SU-DHL-6 (cell line): ENCODE results near the gene ERAS.
A peak's percentile ranks its signal among the peaks of the same experiment; 100 is the strongest.

Experiments
- H2AFZ ChIP-seq: fragments of 200-600 bp; sonication (generic); 2 replicates; pipeline ENCODE4 v1.6.1; 2014; ENCODE audit warnings: low read depth, mild to moderate bottlenecking, moderate library complexity, mixed read lengths, antibody characterized with exemption, low read length; ENCODE audit not compliant: severe bottlenecking
- H3F3A ChIP-seq: fragments of 200-600 bp; shearing (Covaris generic); 2 replicates; pipeline ENCODE4 v1.6.0; 2016; ENCODE audit warnings: antibody characterized with exemption, mild to moderate bottlenecking; ENCODE audit not compliant: insufficient read depth
- H3K27ac ChIP-seq: fragments of 200-600 bp; sonication (generic); 2 replicates; pipeline ENCODE4 v1.5.1; 2016; ENCODE audit warnings: low read depth, mild to moderate bottlenecking, low read length, moderate library complexity, mixed read lengths
- H3K27me3 ChIP-seq: fragments of 200-600 bp; sonication (generic), shearing (Covaris generic); 2 replicates; pipeline ENCODE4 v1.6.0; 2014; ENCODE audit warnings: mild to moderate bottlenecking, low read length
- H3K36me3 ChIP-seq: fragments of 200-600 bp; sonication (generic); 2 replicates; pipeline ENCODE4 v1.6.1; 2014; ENCODE audit warnings: mild to moderate bottlenecking, low read length, mixed read lengths
- H3K4me2 ChIP-seq: fragments of 300-600, 200-600 bp; shearing (Covaris generic), sonication (generic); 2 replicates; pipeline ENCODE4 v1.6.0; 2014; ENCODE audit warnings: low read length, low read depth, mild to moderate bottlenecking; ENCODE audit not compliant: poor library complexity, severe bottlenecking
- H3K4me3 ChIP-seq: fragments of 200-600 bp; sonication (generic); 2 replicates; pipeline ENCODE4 v1.5.1; 2014; ENCODE audit warnings: antibody characterized with exemption, low read length, mild to moderate bottlenecking, mixed read lengths; ENCODE audit not compliant: insufficient read depth, poor library complexity, severe bottlenecking
- H3K79me2 ChIP-seq: fragments of 200-600 bp; sonication (generic); 2 replicates; pipeline ENCODE4 v1.6.1; 2014; ENCODE audit warnings: mild to moderate bottlenecking, low read length, moderate library complexity; ENCODE audit not compliant: insufficient read depth
- H3K9ac ChIP-seq: fragments of 200-600 bp; sonication (generic); 2 replicates; pipeline ENCODE4 v1.7.0; 2014; ENCODE audit warnings: mild to moderate bottlenecking, low read length
- H3K9me2 ChIP-seq: fragments of 200-600 bp; sonication (generic); replicated peaks from 2 replicates; pipeline ENCODE4 v1.6.1; 2014; ENCODE audit warnings: low read length; ENCODE audit not compliant: insufficient read depth
- H3K9me3 ChIP-seq: fragments of 200-600 bp; sonication (generic); 2 replicates; pipeline ENCODE4 v1.6.1; 2014; ENCODE audit warnings: low read length, mixed read lengths; ENCODE audit not compliant: insufficient read depth
- H4K20me1 ChIP-seq: fragments of 200-600 bp; sonication (generic); 2 replicates; pipeline ENCODE4 v1.6.1; 2014; ENCODE audit warnings: low read depth, mild to moderate bottlenecking, antibody characterized with exemption, low read length, moderate library complexity, mixed read lengths
- EZH2phosphoT487 ChIP-seq: fragments of 200-600 bp; sonication (generic), shearing (Covaris generic); conservative IDR thresholded peaks from 2 replicates; pipeline ENCODE4 v1.6.1; 2018; ENCODE audit warnings: mild to moderate bottlenecking, antibody characterized with exemption, low read length, moderate library complexity, mixed read lengths
- TF ChIP-seq, protein P1 (sequence below): fragments of 200-600 bp; sonication (generic); IDR thresholded peaks from one replicate; pipeline ENCODE4 v1.5.1; 2017; ENCODE audit warnings: antibody characterized with exemption, mild to moderate bottlenecking, low read length, moderate library complexity; ENCODE audit not compliant: insufficient read depth, poor library complexity, severe bottlenecking

Gene ERAS

DNA sequence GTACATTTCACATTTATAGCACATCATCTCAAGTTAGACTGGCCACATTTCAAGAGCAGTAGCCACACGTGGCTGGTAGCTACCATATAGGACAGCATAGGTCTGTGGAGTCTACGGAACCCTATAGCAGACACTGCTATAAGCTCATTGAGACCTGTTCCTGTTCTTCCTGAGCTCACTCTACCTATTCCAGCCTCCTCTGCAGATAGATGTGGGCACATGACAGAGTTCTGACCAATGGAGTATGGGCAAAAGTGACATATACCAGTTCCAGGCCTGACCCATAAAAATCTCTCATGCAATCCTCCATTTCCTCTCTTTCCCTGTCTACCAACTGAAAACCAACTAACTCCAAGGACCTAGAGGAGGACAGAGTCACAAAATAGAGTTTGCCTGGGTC is 28.0 kb upstream of the ERAS start:
- Histone ChIP-seq H3K27ac (no peak overlapping the region), H3F3A (no peaks in the 10 kb centered on the region), H3K79me2 (no peaks in the 10 kb centered on the region), H3K36me3 (no peaks in the 10 kb centered on the region), H3K9me2 (no peaks in the 10 kb centered on the region), H4K20me1 (no peaks in the 10 kb centered on the region), H3K4me3 (no peak overlapping the region), H2AFZ (no peak overlapping the region), H3K27me3 (no peaks in the 10 kb centered on the region), H3K9me3 (no peaks in the 10 kb centered on the region), H3K4me2 (no peak overlapping the region), H3K9ac (no peak overlapping the region)
- TF ChIP-seq EZH2phosphoT487, result no peak
- TF ChIP-seq, protein P1, sequence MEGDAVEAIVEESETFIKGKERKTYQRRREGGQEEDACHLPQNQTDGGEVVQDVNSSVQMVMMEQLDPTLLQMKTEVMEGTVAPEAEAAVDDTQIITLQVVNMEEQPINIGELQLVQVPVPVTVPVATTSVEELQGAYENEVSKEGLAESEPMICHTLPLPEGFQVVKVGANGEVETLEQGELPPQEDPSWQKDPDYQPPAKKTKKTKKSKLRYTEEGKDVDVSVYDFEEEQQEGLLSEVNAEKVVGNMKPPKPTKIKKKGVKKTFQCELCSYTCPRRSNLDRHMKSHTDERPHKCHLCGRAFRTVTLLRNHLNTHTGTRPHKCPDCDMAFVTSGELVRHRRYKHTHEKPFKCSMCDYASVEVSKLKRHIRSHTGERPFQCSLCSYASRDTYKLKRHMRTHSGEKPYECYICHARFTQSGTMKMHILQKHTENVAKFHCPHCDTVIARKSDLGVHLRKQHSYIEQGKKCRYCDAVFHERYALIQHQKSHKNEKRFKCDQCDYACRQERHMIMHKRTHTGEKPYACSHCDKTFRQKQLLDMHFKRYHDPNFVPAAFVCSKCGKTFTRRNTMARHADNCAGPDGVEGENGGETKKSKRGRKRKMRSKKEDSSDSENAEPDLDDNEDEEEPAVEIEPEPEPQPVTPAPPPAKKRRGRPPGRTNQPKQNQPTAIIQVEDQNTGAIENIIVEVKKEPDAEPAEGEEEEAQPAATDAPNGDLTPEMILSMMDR, result no peak

DNA sequence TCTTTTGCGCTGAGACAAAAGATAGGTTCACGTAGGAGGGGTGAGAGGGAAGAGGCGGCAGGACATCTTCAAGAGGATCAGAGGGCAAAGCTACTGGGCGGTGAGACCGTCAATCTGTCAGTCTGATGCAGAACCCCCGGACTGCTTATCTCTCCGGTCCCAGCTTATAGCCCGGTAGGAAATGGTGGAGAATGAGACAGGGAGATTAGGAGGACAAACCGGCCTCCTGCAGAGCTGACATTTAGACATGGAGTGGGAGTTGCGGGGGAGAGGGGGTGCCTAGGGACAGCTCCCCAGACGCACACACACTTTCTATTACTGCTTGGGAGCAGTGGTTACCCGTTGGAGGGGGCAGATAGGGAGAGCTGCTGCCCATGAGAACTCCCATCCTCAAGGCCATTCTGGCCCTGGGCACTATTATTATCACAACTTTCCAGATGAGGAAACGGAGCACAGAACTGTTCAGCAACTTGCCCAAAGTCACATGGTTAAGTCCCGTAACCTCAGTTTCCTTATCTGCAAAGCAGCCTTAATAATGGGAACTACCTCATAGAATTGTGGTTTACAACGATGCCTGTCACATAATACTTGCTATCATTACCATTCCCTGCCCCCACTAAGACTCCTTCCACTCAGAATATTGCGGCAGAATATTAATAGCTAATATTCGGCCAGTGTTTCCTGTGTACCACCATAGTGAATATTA is 25.6 kb upstream of the ERAS start:
- no peaks in the 10 kb centered on the region for H3K27me3 ChIP-seq
- H4K20me1 ChIP-seq, result no peaks in the 10 kb centered on the region
- H3K9me3 ChIP-seq, result no peaks in the 10 kb centered on the region
- H3K4me3 ChIP-seq, result peak overlapping the region; percentile 50
- peak overlapping the region; percentile 72 for H3K4me2 ChIP-seq
- no peaks in the 10 kb centered on the region for H3K79me2 ChIP-seq
- no peaks in the 10 kb centered on the region for H3K36me3 ChIP-seq
- no peaks in the 10 kb centered on the region for H3F3A ChIP-seq
- peak overlapping the region; percentile 68 for H3K9ac ChIP-seq
- H3K27ac ChIP-seq, result peak overlapping the region; percentile 79
- TF ChIP-seq, protein P1, result no peak
- no peak for TF ChIP-seq EZH2phosphoT487
- H2AFZ ChIP-seq, result no peak overlapping the region
- H3K9me2 ChIP-seq, result no peaks in the 10 kb centered on the region

GRCh38 chrX:48801280-48802088 is 24.8 kb upstream of the ERAS start, which contains the start of gene HDAC6:
Gene HDAC6, plus strand, starts transcription at chrX:48802067. Its CDS starts 626 bp downstream, at chrX:48802693.
- peak within 1 kb of the TSS; percentile 84 for H3K9ac ChIP-seq
- H3K4me2 ChIP-seq, result peak within 1 kb of the TSS; percentile 72
- no peak for TF ChIP-seq EZH2phosphoT487
- TF ChIP-seq, protein P1, result no peak
- no peak within 1 kb of the TSS for H2AFZ ChIP-seq
- H3K27me3 ChIP-seq, result no peaks in the 10 kb centered on the region
- no peaks in the 10 kb centered on the region for H3K36me3 ChIP-seq
- H3K9me2 ChIP-seq, result no peaks in the 10 kb centered on the region
- no peaks in the 10 kb centered on the region for H3K9me3 ChIP-seq
- H3K27ac ChIP-seq, result peak within 1 kb of the TSS; percentile 86
- peak within 1 kb of the TSS; percentile 81 for H3K4me3 ChIP-seq
- no peaks in the 10 kb centered on the region for H4K20me1 ChIP-seq
- H3K79me2 ChIP-seq, result no peaks in the 10 kb centered on the region
- no peaks in the 10 kb centered on the region for H3F3A ChIP-seq
